SK-N-SH (cell line): ENCODE measurements around the gene NUMA1.

Source experiments
- EP300 ChIP-seq, 2 experiments: IDR thresholded peaks; 2 replicates each; pipeline versions ENCODE4 v1.4.0 to v1.6.1; 2012; ENCODE audit warnings: borderline replicate concordance in 1 of 2, low read depth in 1 of 2, low read length in 1 of 2
- EZH2phosphoT487 ChIP-seq: fragments of 200-600 bp; sonication (generic); IDR thresholded peaks from 2 replicates; pipeline ENCODE4 v1.6.1; 2017; ENCODE audit warnings: low read depth, mixed run types, mild to moderate bottlenecking, antibody characterized with exemption, moderate library complexity, borderline replicate concordance
- MXI1 ChIP-seq: IDR thresholded peaks from 2 replicates; pipeline ENCODE4 v1.6.1; 2012; ENCODE audit warnings: mild to moderate bottlenecking, low read depth, low read length, improper control_type of control experiment
- RAD21 ChIP-seq: IDR thresholded peaks from 2 replicates; pipeline ENCODE4 v1.6.1; 2012; ENCODE audit warnings: mild to moderate bottlenecking, low read length
- SMC3 ChIP-seq: IDR thresholded peaks from 2 replicates; pipeline ENCODE4 v1.6.1; 2012; ENCODE audit warnings: low read depth, low read length, improper control_type of control experiment
- TF ChIP-seq, protein P1 (sequence below): fragments of 200-600 bp; sonication (generic); IDR thresholded peaks from 2 replicates; pipeline ENCODE4 v1.6.1; 2017; ENCODE audit warnings: antibody characterized with exemption, mild to moderate bottlenecking, moderate library complexity
- TF ChIP-seq, protein P2 (sequence below): IDR thresholded peaks from 2 replicates; pipeline ENCODE4 v1.4.0; 2012; ENCODE audit warnings: low read depth, borderline replicate concordance
- TF ChIP-seq, protein P3 (sequence below): fragments of 150-350 bp; IDR thresholded peaks from 2 replicates; pipeline ENCODE4 v1.6.1; 2016; ENCODE audit warnings: mild to moderate bottlenecking, low read depth, low read length
- TF ChIP-seq, protein P4 (sequence below): IDR thresholded peaks from 2 replicates; pipeline ENCODE4 v1.4.0; 2012; ENCODE audit warnings: low read depth
- TF ChIP-seq, protein P5 (sequence below): fragments of 150-350 bp; IDR thresholded peaks from 2 replicates; pipeline ENCODE4 v1.6.1; 2017; ENCODE audit warnings: antibody characterized with exemption, low read length, low read depth, borderline replicate concordance

DNA sequence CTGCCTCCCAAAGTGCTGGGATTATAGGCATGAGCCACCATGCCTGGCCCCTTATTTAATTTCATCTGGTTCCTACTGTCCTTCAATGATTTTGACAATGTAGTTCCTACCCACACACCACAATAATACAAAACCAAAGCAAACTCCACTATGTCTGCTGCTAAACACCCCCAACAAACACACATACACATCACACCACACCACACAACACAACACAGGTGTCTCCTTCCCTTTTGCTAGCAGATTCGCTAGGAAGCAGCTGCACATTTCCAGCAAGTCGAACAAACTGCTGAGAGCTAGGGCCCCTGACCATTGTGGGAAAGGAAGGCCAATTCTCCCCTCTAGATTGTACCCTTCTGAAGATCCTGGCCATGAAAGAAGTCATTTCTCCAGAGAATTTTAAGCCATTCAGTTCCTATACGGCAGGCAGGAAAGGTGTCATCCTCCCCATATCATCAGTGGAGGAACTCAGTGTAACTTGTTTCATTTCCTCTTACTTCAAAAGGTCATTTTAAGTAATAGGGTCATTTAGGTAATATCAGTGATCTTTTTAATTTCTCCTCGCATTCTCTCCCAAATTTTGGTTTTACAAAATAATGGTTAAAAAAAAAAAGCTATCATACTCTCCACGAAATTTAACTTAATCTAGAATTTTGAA, 18.5 kb downstream of the NUMA1 start:
- TF ChIP-seq, protein P1, sequence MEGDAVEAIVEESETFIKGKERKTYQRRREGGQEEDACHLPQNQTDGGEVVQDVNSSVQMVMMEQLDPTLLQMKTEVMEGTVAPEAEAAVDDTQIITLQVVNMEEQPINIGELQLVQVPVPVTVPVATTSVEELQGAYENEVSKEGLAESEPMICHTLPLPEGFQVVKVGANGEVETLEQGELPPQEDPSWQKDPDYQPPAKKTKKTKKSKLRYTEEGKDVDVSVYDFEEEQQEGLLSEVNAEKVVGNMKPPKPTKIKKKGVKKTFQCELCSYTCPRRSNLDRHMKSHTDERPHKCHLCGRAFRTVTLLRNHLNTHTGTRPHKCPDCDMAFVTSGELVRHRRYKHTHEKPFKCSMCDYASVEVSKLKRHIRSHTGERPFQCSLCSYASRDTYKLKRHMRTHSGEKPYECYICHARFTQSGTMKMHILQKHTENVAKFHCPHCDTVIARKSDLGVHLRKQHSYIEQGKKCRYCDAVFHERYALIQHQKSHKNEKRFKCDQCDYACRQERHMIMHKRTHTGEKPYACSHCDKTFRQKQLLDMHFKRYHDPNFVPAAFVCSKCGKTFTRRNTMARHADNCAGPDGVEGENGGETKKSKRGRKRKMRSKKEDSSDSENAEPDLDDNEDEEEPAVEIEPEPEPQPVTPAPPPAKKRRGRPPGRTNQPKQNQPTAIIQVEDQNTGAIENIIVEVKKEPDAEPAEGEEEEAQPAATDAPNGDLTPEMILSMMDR, result no peak
- TF ChIP-seq, protein P2, sequence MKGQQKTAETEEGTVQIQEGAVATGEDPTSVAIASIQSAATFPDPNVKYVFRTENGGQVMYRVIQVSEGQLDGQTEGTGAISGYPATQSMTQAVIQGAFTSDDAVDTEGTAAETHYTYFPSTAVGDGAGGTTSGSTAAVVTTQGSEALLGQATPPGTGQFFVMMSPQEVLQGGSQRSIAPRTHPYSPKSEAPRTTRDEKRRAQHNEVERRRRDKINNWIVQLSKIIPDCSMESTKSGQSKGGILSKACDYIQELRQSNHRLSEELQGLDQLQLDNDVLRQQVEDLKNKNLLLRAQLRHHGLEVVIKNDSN, result no peak
- TF ChIP-seq EP300 (IDR thresholded peaks at IDR 0.05; ENCODE audit: borderline replicate concordance in 1 of 2, low read depth in 1 of 2, low read length in 1 of 2), result no peak
- TF ChIP-seq RAD21, result no peak
- TF ChIP-seq, protein P3, sequence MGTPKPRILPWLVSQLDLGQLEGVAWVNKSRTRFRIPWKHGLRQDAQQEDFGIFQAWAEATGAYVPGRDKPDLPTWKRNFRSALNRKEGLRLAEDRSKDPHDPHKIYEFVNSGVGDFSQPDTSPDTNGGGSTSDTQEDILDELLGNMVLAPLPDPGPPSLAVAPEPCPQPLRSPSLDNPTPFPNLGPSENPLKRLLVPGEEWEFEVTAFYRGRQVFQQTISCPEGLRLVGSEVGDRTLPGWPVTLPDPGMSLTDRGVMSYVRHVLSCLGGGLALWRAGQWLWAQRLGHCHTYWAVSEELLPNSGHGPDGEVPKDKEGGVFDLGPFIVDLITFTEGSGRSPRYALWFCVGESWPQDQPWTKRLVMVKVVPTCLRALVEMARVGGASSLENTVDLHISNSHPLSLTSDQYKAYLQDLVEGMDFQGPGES, result no peak
- TF ChIP-seq, protein P4, sequence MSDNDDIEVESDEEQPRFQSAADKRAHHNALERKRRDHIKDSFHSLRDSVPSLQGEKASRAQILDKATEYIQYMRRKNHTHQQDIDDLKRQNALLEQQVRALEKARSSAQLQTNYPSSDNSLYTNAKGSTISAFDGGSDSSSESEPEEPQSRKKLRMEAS, result no peak
- TF ChIP-seq, protein P5, sequence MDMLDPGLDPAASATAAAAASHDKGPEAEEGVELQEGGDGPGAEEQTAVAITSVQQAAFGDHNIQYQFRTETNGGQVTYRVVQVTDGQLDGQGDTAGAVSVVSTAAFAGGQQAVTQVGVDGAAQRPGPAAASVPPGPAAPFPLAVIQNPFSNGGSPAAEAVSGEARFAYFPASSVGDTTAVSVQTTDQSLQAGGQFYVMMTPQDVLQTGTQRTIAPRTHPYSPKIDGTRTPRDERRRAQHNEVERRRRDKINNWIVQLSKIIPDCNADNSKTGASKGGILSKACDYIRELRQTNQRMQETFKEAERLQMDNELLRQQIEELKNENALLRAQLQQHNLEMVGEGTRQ, result no peak
- no peak for TF ChIP-seq MXI1
- TF ChIP-seq EZH2phosphoT487, result no peak
- no peak for TF ChIP-seq SMC3
